NCI-H1417 treated with DMSO at 0.1 percent for 48 hours (cell line): ENCODE data around the gene LRRC55.

Source experiments
- DNase-seq: peaks from one replicate; lab custom pipeline; 2025; lab: John Stamatoyannopoulos, UW

Gene LRRC55, protein sequence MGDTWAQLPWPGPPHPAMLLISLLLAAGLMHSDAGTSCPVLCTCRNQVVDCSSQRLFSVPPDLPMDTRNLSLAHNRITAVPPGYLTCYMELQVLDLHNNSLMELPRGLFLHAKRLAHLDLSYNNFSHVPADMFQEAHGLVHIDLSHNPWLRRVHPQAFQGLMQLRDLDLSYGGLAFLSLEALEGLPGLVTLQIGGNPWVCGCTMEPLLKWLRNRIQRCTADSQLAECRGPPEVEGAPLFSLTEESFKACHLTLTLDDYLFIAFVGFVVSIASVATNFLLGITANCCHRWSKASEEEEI

DNA sequence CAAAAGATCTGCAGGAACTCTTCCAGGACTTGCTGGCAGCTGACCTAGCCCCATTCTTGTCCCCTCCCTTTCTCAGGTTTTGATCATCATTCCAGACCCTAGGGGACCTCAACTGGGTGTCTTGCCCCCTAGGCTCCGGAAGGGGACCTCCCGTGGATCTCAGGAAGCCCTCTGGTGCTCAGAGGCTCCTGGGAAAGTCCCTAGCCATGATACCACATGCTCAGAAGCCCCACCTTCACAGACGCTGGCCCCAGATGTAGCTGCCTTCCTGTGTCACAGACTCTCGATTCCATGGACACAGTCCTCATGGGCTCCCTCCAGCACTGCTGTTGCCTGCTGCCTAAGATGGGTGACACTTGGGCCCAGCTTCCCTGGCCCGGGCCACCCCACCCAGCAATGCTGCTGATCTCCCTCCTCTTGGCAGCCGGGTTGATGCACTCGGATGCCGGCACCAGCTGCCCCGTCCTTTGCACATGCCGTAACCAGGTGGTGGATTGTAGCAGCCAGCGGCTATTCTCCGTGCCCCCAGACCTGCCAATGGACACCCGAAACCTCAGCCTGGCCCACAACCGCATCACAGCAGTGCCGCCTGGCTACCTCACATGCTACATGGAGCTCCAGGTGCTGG lies at the start of gene LRRC55:
LRRC55 (plus strand) TSS at position 276 of the 628 bp plus-strand sequence; CDS start at position 346, 70 bp downstream.
- DNase-seq, result no peak

DNA sequence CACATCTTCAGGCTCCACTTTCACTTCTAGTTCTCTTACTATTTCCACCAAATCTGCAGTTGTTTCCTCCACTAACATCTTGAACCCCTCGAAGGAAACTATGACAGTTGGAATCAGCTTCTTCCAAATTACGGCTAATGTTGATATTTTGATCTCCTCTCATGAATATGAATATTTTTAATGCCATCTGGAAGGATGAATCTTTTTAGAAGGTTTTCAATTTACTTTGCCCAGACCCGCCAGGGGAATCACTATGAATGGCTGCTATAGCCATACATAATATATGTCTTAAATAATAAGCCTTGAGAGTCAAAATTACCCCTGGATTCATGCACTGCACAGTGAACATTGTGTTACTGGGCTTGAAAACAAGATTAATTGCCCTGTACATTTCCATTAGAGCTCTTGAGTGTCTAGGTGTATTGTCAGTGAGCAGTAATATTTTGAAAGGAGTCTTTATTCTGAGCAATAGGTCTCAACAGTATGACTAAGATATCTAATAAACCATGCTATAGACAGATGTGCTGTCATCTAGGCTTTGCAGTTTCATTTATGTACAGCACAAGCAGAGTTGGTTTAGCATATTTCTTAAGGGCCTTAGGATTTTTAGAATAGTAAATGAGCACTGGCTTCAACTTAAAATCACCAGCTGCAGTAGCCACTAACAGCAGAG lies 48.3 kb upstream of the LRRC55 start:
- DNase-seq, result no peak

DNA sequence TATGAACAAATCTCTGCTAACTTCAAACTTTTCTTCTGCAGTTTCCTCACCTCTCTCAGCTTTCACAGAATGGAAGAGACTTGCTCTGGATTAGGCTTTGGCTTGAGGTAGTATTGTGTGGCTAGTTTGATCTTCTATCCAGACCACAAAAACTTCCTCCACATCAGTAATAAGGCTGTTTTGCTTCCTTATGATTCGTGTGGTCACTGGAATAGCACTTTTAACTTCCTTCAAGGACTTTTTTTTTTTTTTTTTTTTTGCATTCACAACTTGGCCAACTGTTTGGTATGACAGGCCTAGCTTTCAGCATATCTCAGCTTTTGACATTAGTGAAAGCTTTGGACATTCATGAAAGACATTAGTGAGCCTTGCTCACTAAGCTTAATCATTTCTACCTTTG lies 47.5 kb upstream of the LRRC55 start:
- no peak for DNase-seq

DNA sequence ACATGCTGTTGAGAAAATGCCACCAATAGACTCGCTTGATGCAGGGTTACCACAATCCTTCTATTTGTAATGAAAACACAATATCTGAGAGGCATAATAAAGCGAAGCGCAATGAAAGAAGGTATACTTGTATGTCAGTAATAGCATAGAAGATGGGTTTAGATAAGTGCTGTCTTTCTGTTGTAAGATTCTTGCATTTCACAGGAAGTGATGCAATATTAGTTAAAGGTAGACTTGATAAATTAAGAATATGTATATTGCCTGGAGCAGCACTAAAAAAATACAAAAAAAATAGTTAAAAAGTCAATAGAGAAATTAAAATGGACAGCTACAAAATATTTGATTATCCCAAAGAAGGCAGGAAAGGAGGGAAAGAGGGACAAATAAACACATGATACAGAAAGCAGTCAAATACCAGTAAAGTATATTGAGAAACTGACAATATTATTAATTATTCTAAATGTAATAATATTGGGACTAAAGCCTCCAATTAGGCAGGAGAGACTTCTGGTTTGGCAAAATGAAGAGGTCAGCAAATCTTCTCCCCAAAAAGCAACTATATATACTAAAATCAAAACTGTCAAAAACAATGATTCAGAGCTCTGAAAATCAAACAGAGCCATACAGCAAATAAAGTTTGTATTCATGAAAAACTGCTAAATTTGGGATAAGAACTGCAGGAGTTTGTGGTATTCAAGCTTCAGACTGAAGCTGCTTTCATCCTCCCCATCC lies 46.6 kb upstream of the LRRC55 start:
- DNase-seq, result no peak

DNA sequence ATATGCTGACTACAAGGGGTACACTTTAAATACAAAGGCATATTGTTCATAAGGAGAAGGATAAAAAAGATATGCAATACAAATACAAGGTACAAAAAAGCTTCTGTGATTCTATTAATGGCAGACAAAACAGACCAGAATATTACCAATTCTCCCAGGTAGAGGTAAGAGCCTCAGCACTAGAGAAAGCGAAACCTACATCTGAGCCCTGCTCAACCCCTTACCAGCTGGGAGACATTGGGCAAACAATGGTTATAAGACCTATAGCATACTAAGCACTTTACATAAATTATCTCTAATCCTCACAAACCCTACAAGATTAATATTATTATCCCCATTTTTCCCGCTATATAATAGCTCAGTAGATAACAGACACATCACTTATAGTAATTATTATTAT lies 41.2 kb upstream of the LRRC55 start:
- no peak for DNase-seq

DNA sequence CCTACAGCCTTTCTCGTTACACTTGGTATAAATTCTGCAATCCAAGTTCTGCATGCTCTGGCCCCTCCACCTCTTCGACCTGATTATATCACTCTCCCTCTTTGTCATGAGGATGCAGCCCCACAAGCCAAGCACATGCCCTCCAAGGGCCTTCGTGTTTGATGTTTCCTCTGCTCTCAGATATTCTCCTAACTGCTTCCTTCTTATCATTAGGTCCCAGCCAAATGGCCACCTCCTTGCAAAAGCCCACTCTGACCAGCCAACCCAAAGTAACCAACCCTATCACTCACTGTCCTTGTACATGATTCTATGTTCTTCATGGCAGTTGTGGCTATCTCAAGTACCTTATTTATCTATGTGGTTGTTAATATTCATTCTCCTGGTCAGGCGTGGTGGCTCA lies 38.3 kb upstream of the LRRC55 start:
- no peak for DNase-seq

DNA sequence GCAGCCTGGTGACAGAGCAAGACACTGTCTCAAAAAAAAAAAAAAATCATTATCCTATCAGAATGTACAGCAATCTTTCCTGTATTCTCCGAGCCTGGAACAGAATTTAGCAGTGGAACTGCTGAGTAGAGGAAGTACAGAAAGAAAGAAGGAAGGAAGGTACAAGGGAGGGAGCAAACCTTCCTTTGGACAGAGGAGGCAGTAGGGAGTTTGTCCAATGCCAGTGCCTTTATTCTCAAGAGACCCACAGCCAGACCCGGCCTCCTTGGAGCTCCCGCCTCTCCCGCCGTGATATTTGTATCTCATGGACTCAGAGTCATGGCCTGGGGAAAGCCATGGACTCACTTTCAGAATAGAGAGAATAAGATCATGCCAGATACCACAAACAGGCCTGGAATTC lies 37.7 kb upstream of the LRRC55 start:
- no peak for DNase-seq

DNA sequence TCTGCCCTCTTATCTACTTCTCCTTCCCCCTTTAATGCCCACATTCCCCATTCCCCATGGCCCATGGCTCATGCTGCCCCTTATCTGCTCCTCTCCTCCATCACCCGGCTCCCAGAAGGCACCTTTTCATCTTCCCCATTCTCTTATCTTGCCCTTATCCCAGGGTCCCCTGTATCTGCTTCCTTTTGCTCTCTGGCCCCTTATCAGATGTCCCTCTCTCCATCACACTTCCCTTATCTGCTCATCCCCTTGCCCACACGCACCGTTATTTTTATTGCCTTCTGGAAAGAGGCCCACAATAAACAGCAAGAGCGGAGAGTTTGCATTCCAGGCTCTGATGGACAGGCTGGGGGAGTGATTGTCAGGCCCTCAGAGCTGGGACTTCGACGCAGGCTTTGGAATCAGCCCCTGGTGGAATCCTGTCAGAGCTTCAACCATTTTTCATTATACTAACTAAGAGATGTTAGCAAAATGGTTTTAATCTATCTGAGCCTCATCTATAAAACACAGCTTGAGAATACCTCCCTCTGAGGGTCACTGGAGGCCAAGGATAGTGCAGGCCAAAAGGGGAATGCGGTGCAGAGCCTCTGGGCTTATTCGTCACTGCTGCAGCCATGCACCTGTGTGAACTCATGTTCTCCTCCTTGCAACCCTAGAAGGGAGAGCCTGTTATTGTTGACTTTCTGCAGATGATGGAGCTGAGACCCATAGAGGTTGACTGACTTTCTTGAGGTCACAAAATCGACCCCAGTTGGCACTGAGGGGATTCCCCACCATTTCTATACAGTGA lies 37.0 kb upstream of the LRRC55 start:
- DNase-seq, result no peak

DNA sequence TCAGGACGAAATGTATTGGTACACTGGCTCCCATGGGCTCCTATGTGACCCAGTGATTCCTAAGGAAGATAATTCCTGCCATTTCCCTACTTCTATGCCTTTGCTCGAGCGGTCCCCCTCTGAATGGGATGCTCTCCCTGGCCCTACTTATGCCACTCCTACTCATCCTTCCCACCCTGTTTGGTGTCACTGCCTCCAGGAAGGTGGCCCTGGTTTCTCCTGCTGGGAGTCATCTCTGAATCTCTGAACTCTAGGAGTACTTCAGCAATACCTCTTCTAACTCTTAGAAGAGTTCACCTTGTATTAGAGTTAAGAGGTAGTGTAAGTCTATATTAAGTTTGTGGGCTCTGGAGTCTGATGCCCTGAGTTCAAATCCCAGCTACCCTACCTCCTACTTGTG lies 35.5 kb upstream of the LRRC55 start:
- no peak for DNase-seq

DNA sequence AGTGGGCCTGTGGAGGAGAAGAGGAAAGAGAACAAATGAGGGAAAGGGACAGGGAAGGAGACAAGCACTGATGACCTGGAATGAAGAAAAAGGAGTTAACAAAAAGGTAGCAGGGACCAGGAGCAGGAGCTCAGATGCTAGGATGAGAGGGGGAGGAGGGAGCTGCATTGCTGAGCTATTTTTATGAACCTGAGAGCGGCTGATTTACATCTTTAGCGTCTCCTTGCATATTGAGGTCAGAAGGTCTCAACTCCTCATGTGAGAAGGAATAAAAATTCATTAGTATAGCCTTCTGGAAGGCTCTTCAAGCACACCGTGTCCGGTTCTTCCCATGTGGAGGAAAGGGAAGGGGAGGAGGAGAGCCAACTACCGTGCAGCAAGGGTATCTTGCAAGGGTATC lies 33.1 kb upstream of the LRRC55 start:
- no peak for DNase-seq

DNA sequence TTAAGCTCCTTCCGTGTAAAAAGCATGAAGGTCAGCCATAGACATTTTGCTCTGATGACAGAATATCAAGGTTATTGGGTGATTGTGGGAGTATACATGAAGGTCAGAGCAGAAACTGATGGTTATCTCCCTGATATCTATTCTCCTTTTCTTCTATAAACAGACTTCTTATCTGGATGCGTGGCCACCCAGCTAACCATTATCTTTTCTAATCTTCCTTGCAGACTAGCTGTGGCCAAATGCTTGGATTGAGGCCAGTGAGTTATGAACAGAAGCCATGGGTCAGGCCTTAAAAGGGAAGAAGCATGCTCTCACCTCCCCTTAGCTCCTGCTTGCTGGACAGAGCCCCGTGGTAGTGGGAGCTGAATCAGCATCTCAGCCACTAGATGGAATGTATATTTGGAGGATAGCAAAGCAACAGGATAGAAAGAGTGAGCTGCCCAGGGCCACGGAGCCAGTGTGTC lies 31.3 kb upstream of the LRRC55 start:
- DNase-seq, result no peak

DNA sequence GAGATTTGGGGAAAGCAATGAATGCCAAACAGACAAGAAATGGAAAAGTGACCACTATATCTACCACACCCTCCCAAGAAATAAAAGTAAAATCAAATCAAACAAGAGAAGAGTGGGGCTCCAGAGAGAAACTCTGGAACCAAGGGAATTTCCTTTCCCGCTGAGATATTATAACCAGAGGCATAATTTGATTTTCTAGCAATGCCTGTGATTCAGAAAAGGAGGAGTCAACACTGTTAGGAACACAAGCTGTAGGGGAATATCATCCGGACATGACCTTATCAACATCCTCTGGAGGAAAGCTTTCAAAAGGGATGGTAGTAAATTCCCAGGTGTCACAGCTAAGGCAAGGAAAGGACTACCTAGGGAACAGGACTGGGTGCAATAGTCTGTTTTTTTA lies 29.6 kb upstream of the LRRC55 start:
- DNase-seq, result no peak

DNA sequence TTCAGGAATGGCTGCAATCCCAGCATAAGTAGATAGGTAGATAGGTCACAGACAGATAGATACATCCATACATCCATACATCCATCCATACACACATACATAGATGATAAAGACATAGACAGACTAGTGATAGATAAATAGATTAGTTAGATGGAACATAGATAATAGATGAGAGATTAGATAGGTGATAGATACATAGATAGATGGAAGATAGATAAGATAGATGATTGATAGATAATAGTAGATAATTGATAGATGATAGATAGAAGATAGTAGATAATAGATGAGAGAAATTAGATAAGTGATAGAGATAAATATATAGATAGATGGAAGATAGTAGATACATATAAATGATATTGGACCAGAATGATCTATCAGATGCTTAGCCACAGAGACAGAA lies 28.3 kb upstream of the LRRC55 start:
- no peak for DNase-seq

DNA sequence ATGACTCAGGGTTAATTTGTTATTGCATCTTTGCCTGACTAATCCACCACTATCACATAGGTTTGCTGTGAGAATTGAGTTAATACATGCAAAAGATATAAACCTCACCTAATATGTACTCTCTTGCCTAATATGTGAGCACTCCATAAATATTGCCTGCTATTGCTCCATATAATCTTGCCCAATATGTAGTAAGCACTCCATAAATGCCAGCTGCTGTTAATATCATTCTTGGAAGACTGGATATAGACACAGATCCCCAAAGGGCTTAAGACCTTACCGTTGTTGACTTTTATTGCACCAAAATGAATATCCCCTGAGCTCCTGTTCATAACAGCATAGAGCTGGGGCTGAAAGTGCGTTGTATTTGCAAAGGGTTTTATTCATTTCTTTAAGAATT lies 27.0 kb upstream of the LRRC55 start:
- DNase-seq, result no peak

DNA sequence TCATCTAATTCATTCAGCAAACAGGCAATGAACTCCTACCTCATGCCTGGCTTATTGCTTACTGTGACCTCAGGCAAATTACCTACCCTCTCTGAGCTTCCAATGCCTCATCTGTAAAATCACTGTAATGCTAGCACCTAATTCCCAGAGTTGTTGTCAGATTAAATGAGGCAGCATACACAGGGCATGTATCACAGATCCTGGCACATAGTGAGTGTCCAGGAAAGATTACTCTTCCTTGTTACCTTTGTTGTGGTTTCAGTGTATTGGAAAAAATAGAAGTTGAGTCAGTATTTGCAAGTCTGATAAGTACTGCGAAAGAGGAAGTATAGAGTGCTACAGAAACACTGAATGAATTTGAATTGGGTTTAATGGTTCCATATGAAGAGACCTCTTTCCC lies 26.4 kb upstream of the LRRC55 start:
- no peak for DNase-seq

DNA sequence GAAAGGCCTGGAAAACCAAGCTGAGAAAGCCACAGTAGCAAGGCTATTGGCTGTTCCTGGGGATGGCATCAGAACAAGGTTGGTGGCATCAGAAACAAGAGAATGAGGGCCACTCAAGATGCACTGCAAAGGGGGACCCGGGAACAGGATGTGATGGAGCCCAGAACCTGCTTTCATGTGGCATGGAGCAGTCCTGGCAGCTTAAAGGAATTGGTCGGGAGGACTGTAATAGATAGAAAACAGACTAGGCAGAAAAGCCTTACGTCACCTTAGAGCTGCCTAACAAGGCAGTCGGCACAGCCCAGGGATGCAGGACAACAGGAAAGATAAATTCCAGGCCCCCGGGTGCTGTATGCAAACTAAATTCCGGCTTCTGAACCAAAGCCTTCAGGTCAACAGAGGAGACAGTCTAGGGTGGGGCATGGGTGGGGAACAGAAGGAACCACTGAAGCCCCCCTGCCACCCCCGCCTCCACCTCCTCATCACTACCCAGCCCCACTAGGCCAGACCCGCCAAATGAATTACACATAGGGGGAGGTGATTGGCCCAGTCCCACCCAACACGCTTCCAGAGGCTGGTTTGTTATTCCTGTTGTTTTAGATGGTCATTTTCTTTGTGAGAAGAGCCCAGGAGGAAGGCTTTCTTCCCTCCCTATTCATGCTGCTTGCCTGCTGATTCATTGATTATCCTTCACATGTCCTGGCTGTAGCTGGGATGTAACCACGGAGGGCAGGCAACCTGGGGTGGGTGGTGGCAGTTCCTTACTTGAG lies 25.7 kb upstream of the LRRC55 start:
- DNase-seq, result no peak

DNA sequence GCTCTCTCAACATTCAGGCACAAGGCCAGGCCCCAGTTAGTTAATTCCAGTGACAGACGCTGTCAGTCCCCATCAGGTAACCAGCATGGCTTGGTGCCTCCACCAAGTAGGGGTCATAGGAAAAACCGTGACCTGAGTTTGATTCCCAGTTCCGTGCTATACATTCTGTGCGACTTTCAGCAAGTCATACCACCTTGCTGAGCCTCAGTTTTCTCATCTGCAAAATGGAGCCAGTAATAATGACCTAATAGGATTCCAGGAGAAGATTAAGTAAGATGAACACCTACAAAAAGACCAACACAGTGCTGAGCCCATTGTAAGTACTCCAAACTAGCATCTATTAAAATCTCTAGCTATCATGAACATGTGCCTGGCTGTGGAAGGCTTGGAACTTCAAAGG lies 24.8 kb upstream of the LRRC55 start:
- DNase-seq, result no peak

DNA sequence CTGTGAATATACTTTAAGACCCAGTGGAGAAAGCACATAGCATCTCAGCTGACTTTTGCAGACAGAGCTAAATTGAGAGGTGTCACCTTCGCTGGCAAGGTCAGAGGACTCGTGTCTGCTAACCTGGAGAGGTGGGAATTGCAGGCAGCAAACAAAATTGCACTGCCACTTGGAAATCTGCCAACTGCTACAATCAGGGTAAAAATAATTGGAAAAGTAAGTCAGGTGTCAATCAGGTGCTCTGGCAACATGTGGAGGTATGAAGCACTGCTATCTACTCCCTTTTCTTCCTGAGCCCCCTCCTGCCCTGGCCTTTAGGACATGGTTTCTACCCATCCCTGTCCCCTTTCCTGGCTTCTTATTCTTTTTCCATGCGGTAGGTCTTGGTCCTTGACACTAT lies 24.1 kb upstream of the LRRC55 start:
- DNase-seq, result no peak

DNA sequence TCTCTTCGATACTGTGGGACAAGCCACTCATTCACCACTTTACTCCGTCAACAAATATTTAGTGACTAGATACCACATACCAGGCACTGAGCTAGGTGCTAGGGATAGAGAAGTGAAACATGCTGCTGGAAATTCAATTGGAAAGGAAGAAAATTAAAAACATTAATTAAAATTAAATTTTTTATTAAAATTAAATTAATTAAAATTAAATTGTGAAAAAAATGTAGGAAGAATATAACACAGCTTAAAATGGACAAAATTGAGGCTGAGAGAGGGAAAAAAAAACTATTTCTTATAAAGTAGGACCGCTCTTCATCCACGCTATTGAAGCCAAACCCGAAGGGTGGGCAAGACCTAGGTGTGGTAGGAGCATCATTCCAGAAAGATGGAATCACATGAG lies 23.6 kb upstream of the LRRC55 start:
- no peak for DNase-seq

DNA sequence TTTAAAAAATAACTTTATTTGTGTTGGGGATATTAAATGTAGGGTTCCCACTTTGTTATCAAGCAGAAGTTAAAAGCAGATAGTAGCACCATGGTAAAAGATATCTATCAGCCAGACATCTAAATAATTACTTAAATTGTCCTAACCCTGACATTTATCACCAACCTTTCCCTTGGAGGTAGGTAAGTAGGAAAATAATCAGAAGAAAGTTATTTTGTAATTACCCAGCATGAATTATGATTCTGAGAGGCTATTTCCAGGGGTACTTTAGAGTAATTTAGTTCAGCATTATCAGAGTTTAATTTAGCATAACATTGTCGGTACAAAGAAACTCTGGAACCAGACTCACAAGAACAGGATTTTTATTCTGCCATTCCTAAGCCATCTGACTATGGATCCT lies 23.2 kb upstream of the LRRC55 start:
- DNase-seq, result no peak

DNA sequence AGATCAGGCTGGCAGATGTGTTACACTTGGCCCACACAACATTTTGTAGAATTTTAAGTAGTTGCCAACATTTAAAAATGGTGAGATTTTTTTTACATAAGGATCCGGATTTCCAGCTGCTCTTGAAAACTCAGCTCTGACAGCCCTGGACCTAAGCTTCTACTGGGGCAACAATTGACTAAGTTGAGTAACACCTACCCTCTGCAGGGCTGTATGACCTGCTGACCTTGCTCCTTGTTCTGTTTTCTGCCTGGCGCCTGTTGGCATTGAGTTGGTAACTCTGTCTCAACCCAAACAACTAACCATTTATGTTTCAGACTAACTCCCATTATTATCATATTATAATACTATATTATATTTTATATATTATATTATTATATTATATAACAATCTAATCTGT lies 21.1 kb upstream of the LRRC55 start:
- DNase-seq, result no peak
